B cell (primary cell): ENCODE measurements around the gene TMEM33.

Experiments used
- EZH2 ChIP-seq: IDR thresholded peaks from 2 replicates; pipeline ENCODE4 v1.6.1; 2012; ENCODE audit warnings: borderline replicate concordance, low read depth, mild to moderate bottlenecking, moderate library complexity, low read length; ENCODE audit not compliant: insufficient read depth, poor library complexity, severe bottlenecking
- TF ChIP-seq, protein P1 (sequence below): fragments of 200-600 bp; IDR thresholded peaks from one replicate; pipeline ENCODE4 v1.8.0; 2022; ENCODE audit warnings: antibody characterized with exemption, mild to moderate bottlenecking

DNA sequence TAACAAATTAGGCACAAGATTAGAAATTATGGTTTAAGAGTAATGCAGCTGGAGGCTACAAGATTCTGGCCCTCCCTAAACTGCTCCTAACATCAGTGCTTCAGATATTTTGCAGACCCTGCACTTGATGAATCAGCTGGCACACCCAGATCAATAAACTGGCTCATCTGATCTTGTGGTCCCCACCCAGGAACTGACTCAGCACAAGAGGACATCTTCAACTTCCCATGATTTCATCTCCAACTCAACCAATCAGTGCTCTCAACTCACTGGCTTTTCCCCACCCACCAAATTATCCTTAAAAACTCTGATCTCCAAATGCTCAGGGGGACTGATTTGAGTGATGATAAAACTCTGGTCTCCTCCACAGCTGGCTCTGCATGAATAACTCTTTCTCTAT lies 21.7 kb upstream of the TMEM33 start:
- TF ChIP-seq, protein P1, sequence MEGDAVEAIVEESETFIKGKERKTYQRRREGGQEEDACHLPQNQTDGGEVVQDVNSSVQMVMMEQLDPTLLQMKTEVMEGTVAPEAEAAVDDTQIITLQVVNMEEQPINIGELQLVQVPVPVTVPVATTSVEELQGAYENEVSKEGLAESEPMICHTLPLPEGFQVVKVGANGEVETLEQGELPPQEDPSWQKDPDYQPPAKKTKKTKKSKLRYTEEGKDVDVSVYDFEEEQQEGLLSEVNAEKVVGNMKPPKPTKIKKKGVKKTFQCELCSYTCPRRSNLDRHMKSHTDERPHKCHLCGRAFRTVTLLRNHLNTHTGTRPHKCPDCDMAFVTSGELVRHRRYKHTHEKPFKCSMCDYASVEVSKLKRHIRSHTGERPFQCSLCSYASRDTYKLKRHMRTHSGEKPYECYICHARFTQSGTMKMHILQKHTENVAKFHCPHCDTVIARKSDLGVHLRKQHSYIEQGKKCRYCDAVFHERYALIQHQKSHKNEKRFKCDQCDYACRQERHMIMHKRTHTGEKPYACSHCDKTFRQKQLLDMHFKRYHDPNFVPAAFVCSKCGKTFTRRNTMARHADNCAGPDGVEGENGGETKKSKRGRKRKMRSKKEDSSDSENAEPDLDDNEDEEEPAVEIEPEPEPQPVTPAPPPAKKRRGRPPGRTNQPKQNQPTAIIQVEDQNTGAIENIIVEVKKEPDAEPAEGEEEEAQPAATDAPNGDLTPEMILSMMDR = no peak
- no peak for TF ChIP-seq EZH2
